ENCODE data around the gene NPHP4. TPM values are rescaled to one million over a fixed set of nuclear protein-coding genes. Genes with fewer than 3 reads are reported as not detected.

The NPHP4 gene
- total and polyA plus RNA-seq, 2 donors (not counting 3 experiments of a cell fraction or from before 2014, with no cell fraction given) = 4.4 to 11.7 TPM

- Histone ChIP-seq H3K79me2 (ENCODE audit: control insufficient read depth, insufficient read depth, low read length) (no peaks in the 10 kb centered on the region), H3K9ac (replicated peaks; ENCODE audit: extremely low read depth, insufficient read depth, low read length) (no peak overlapping the region), H3K27me3 (ENCODE audit: control insufficient read depth in 2 of 2, insufficient read depth in 2 of 2, low read length in 2 of 2) (no peaks in the 10 kb centered on the region), H3K4me3 (replicated peaks in 1 of 3; ENCODE audit: insufficient read depth in 1 of 3, low read depth in 1 of 3, low read length in 3 of 3) (no peak overlapping the region), H4K20me1 (replicated peaks; ENCODE audit: control insufficient read depth, extremely low read depth, insufficient read depth, low read length) (no peaks in the 10 kb centered on the region), H3K4me1 (ENCODE audit: control insufficient read depth, extremely low read depth, insufficient read depth, low read length) (no peaks in the 10 kb centered on the region), H3K27ac (ENCODE audit: insufficient read depth, low read depth, low read length) (no peak overlapping the region), H3K36me3 (ENCODE audit: control insufficient read depth in 2 of 2, extremely low read depth in 1 of 2, insufficient read depth in 2 of 2, low read length in 2 of 2) (no peaks in the 10 kb centered on the region), H3K4me2 (ENCODE audit: insufficient read depth, low read length) (no peak overlapping the region), H3K9me1 (replicated peaks; ENCODE audit: control insufficient read depth, extremely low read depth, insufficient read depth, low read length) (no peaks in the 10 kb centered on the region), H2AFZ (ENCODE audit: low read depth, low read length) (no peak overlapping the region), H3K9me3 (replicated peaks; ENCODE audit: control insufficient read depth, insufficient read depth, low read length) (no peaks in the 10 kb centered on the region)
- TF ChIP-seq MYC (IDR thresholded peaks at IDR 0.05; ENCODE audit: low read depth, low read length) (no peak), GATA2 (IDR thresholded peaks at IDR 0.05; ENCODE audit: insufficient read depth, insufficient read length, low read depth, low read length) (no peak), EZH2 (IDR thresholded peaks at IDR 0.05; ENCODE audit: borderline replicate concordance, low read depth, low read length, severe bottlenecking) (no peak), FOS (IDR thresholded peaks at IDR 0.05; ENCODE audit: borderline replicate concordance, insufficient read depth, low read length) (no peak), MAX (IDR thresholded peaks at IDR 0.05; ENCODE audit: insufficient read depth, insufficient read length) (no peak), POLR2A (IDR thresholded peaks at IDR 0.05; ENCODE audit: low read depth, low read length) (no peak), JUN (IDR thresholded peaks at IDR 0.05; ENCODE audit: borderline replicate concordance, insufficient read depth, insufficient read length, low read depth) (no peak), POLR2AphosphoS5 (IDR thresholded peaks at IDR 0.05; ENCODE audit: insufficient read depth, low read depth, low read length) (no peak), CTCF (IDR thresholded peaks at IDR 0.05; ENCODE audit: extremely low read depth in 1 of 2, insufficient read depth in 1 of 2, low read depth in 1 of 2, low read length in 2 of 2) (no peak)
- intact Hi-C loops (cut with micrococcal nuclease) = no loop called here
- dilution Hi-C loops (cut with MboI; ENCODE audit: extremely low pct_ligation_motif_present, low sequenced_read_pairs) = no loop called here
- FAIRE-seq = no peak
- POLR2A ChIA-PET = no interaction called here
- DNase-seq (ENCODE audit: low read depth, low spot score) = no peak
- CTCF ChIA-PET = interaction anchor here (0.9 to 4.6 kb wide), 3 partner anchors 9 to 466 kb away, joined by 3 to 69 read pairs (median 3); no protein-coding TSS in a partner anchor
- BruUV-seq (replicated peaks) = no TSS peak
Measured at GRCh38 chr1:5976231-5976630, 16.0 kb downstream of the NPHP4 start.

Data from endothelial cell of umbilical vein (primary cell).